Esophagus muscularis mucosa (tissue), 4 donors: ENCODE results near the gene DTD2. TPM values are rescaled to one million over a fixed set of nuclear protein-coding genes. Genes with fewer than 3 reads are reported as not detected.

ENCODE experiments used
- DNase-seq: peaks from one replicate; pipeline ENCODE4 v3.0.0-alpha.2; 2017; ENCODE audit errors: extremely low spot score
- H3K27ac ChIP-seq, 4 donors: fragments of 200-600 bp; sonication (generic); replicated peaks in 1 of 4; 1 replicate in 3 of 4; 2 replicates in 1 of 4; pipeline ENCODE4 v1.5.1; 2016 to 2019; ENCODE audit warnings: mild to moderate bottlenecking in 1 of 4
- H3K27me3 ChIP-seq, 4 donors: fragments of 200-600 bp; sonication (generic); one replicate each; pipeline versions ENCODE4 v1.5.1 to v1.6.0; 2016 to 2019
- H3K36me3 ChIP-seq, 4 donors: fragments of 200-600 bp; sonication (generic); one replicate each; pipeline ENCODE4 v1.5.1; 2016 to 2019
- H3K4me1 ChIP-seq, 4 donors: fragments of 200-600 bp; sonication (generic); one replicate each; pipeline ENCODE4 v1.5.1; 2016 to 2019
- H3K4me3 ChIP-seq, 4 donors: fragments of 200-600 bp; sonication (generic); 1 replicate in 2 of 4; 2 replicates in 2 of 4; pipeline ENCODE4 v1.5.1; 2016 to 2019; ENCODE audit warnings: mild to moderate bottlenecking in 4 of 4, moderate library complexity in 1 of 4
- H3K9me3 ChIP-seq, 4 donors: fragments of 200-600 bp; sonication (generic); 1 replicate in 3 of 4; 2 replicates in 1 of 4; pipeline ENCODE4 v1.5.1; 2016 to 2019
- CTCF ChIP-seq, 3 experiments: fragments of 200-600 bp in 2 of 3; fragments of 450-650 bp in 1 of 3; sonication (generic) in 2 of 3; IDR thresholded peaks; one replicate each; pipeline ENCODE4 v1.5.1; 2017 to 2019; ENCODE audit warnings: antibody characterized with exemption in 3 of 3, mild to moderate bottlenecking in 2 of 3, moderate library complexity in 1 of 3
- EP300 ChIP-seq: sonication (generic); formaldehyde crosslinking; IDR thresholded peaks from one replicate; pipeline ENCODE4 v1.6.1; 2017; ENCODE audit warnings: antibody characterized with exemption
- POLR2A ChIP-seq: fragments of 450-650 bp; IDR thresholded peaks from one replicate; pipeline ENCODE4 v1.6.1; 2017; ENCODE audit warnings: antibody characterized with exemption, moderate library complexity, mild to moderate bottlenecking, low read depth
- POLR2AphosphoS5 ChIP-seq, 2 donors: sonication (generic); formaldehyde crosslinking; IDR thresholded peaks; one replicate each; pipeline ENCODE4 v1.6.1; 2017; ENCODE audit warnings: antibody characterized with exemption in 2 of 2
- WGBS: methylation state at CpG from one replicate; pipeline ENCODE4 v1.1.5; 2018; 5-methylcytosine and 5-hydroxymethylcytosine counted together
- intact Hi-C: fragments of 100-400 bp; cut with DNase I; formaldehyde crosslinking; loops from one replicate; pipeline ENCODE4 v1.15.1; 2023
- total RNA-seq, 4 donors: library from RNA; depleted of rRNA; stranded (reverse); fragments of >200 nt; gene quantifications; one replicate each; pipeline versions ENCODE4 v1.1.0 to v1.2.1, GENCODE V29; 2016

The DTD2 gene
- total RNA-seq, 4 donors from 2014 or later, result 27.8 to 41.1 (median 32.2) TPM

- no peaks in the 10 kb centered on the region for H3K27me3 ChIP-seq
- H3K27ac ChIP-seq, result no peak overlapping the region
- DNase-seq, result no peak
- H3K36me3 ChIP-seq, result no peaks in the 10 kb centered on the region
- intact Hi-C loops, result no loop called here
- H3K4me1 ChIP-seq, result no peaks in the 10 kb centered on the region
- no peaks in the 10 kb centered on the region for H3K9me3 ChIP-seq
- TF ChIP-seq POLR2AphosphoS5 (IDR thresholded peaks at IDR 0.05) (no peak), POLR2A (no peak), CTCF (IDR thresholded peaks at IDR 0.05) (no peak), EP300 (no peak)
- H3K4me3 ChIP-seq, result no peak overlapping the region
Measured at GRCh38 chr14:31489691-31490090, 32.4 kb upstream of the DTD2 start.

- intact Hi-C loops, result no loop called here
- Histone ChIP-seq H3K27me3 (no peaks in the 10 kb centered on the region), H3K4me3 (no peak within 1 kb of the TSS), H3K36me3 (no peaks in the 10 kb centered on the region), H3K27ac (no peak within 1 kb of the TSS), H3K4me1 (no peaks in the 10 kb centered on the region), H3K9me3 (no peaks in the 10 kb centered on the region)
- TF ChIP-seq POLR2AphosphoS5 (IDR thresholded peaks at IDR 0.05), result no peak
- TF ChIP-seq CTCF (IDR thresholded peaks at IDR 0.05), result no peak
- TF ChIP-seq EP300, result no peak
- no peak for TF ChIP-seq POLR2A
- DNase-seq, result no peak
- WGBS, result 78% methylated on average over 1 of the region's 1 CpG
Measured at GRCh38 chr14:31487886-31488285, 30.6 kb upstream of the DTD2 start, which contains the start of gene GPR33. GPR33 (minus strand) TSS chr14:31488039; CDS start chr14:31483965, 4,074 bp downstream.

- H3K4me1 ChIP-seq, result no peaks in the 10 kb centered on the region
- H3K9me3 ChIP-seq, result no peaks in the 10 kb centered on the region
- intact Hi-C loops, result no loop called here
- H3K27ac ChIP-seq, result no peak overlapping the region
- TF ChIP-seq POLR2AphosphoS5 (IDR thresholded peaks at IDR 0.05) (no peak), CTCF (IDR thresholded peaks at IDR 0.05) (no peak), EP300 (no peak), POLR2A (no peak)
- H3K36me3 ChIP-seq, result no peaks in the 10 kb centered on the region
- 91% methylated on average over 2 of the region's 2 CpGs for WGBS
- H3K4me3 ChIP-seq, result no peak overlapping the region
- no peak for DNase-seq
- no peaks in the 10 kb centered on the region for H3K27me3 ChIP-seq
Measured at GRCh38 chr14:31486764-31487163, 29.5 kb upstream of the DTD2 start.

GRCh38 chr14:31484754-31485153 lies 27.4 kb upstream of the DTD2 start:
- Histone ChIP-seq H3K4me1 (no peaks in the 10 kb centered on the region), H3K36me3 (no peaks in the 10 kb centered on the region), H3K9me3 (no peaks in the 10 kb centered on the region), H3K27me3 (no peaks in the 10 kb centered on the region), H3K27ac (no peak overlapping the region), H3K4me3 (no peak overlapping the region)
- 80% methylated on average over 3 of the region's 3 CpGs for WGBS
- intact Hi-C loops, result no loop called here
- DNase-seq, result no peak
- TF ChIP-seq POLR2AphosphoS5 (IDR thresholded peaks at IDR 0.05) (no peak), EP300 (no peak), CTCF (IDR thresholded peaks at IDR 0.05) (no peak), POLR2A (no peak)

- TF ChIP-seq POLR2A, result no peak
- no peak for TF ChIP-seq EP300
- no peak for TF ChIP-seq CTCF (IDR thresholded peaks at IDR 0.05)
- TF ChIP-seq POLR2AphosphoS5 (IDR thresholded peaks at IDR 0.05), result no peak
- Histone ChIP-seq H3K27ac (no peak overlapping the region), H3K4me3 (no peak overlapping the region), H3K27me3 (no peaks in the 10 kb centered on the region), H3K9me3 (no peaks in the 10 kb centered on the region), H3K4me1 (peaks cover 0 to 8% (median 3%) of the 10 kb centered on the region in 4 donors), H3K36me3 (no peaks in the 10 kb centered on the region)
- DNase-seq, result no peak
- intact Hi-C loops, result no loop called here
- 68% methylated on average over 4 of the region's 4 CpGs for WGBS
Measured at GRCh38 chr14:31480156-31480555, 22.9 kb upstream of the DTD2 start.
